ENCODE measurements around the gene PLAGL2. TPM values are rescaled to one million over a fixed set of nuclear protein-coding genes. Genes with fewer than 3 reads are reported as not detected.

Gene PLAGL2
- total RNA-seq, 1 donor from 2014 or later: 59.3 TPM

- no peaks in the 10 kb centered on the region for H3K4me1 Mint-ChIP-seq (ENCODE audit: low read depth)
- no peak overlapping the region for H3K4me3 Mint-ChIP-seq (ENCODE audit: low read depth)
- TF ChIP-seq CTCF (IDR thresholded peaks at IDR 0.05; ENCODE audit: unreplicated experiment): no peak
- DNase-seq (ENCODE audit: low spot score, unreplicated experiment): no peak
- H3K27ac Mint-ChIP-seq: peak overlapping the region; percentile 67
- no peaks in the 10 kb centered on the region for H3K9me3 Mint-ChIP-seq (ENCODE audit: low read depth)
- H3K36me3 Mint-ChIP-seq (ENCODE audit: insufficient read depth): peaks cover 46% of the 10 kb centered on the region
- H3K27me3 Mint-ChIP-seq: no peaks in the 10 kb centered on the region
These were observed 49.9 kb downstream of the PLAGL2 start for GRCh38 chr20:32157611-32158010.

GRCh38 chr20:32155017-32155981 lies 52.2 kb downstream of the PLAGL2 start:
- peak; percentile 62 for TF ChIP-seq CTCF (IDR thresholded peaks at IDR 0.05; ENCODE audit: unreplicated experiment)
- H3K27me3 Mint-ChIP-seq: no peaks in the 10 kb centered on the region
- H3K27ac Mint-ChIP-seq: peak overlapping the region; percentile 65

GRCh38 chr20:32153771-32154170 lies 53.8 kb downstream of the PLAGL2 start:
- H3K9me3 Mint-ChIP-seq (ENCODE audit: low read depth): no peaks in the 10 kb centered on the region
- peaks cover 45% of the 10 kb centered on the region for H3K36me3 Mint-ChIP-seq (ENCODE audit: insufficient read depth)
- peak overlapping the region; percentile 9 for H3K27ac Mint-ChIP-seq
- no peak overlapping the region for H3K4me3 Mint-ChIP-seq (ENCODE audit: low read depth)
- TF ChIP-seq CTCF (IDR thresholded peaks at IDR 0.05; ENCODE audit: unreplicated experiment): no peak
- no peak for DNase-seq (ENCODE audit: low spot score, unreplicated experiment)
- no peaks in the 10 kb centered on the region for H3K4me1 Mint-ChIP-seq (ENCODE audit: low read depth)
- no peaks in the 10 kb centered on the region for H3K27me3 Mint-ChIP-seq

More at GRCh38 chr20:32155017-32155981, 52.2 kb downstream of the PLAGL2 start:
- H3K4me1 Mint-ChIP-seq (ENCODE audit: low read depth): no peaks in the 10 kb centered on the region
- peaks cover 42% of the 10 kb centered on the region for H3K36me3 Mint-ChIP-seq (ENCODE audit: insufficient read depth)
- no peak for DNase-seq (ENCODE audit: low spot score, unreplicated experiment)
- no peaks in the 10 kb centered on the region for H3K9me3 Mint-ChIP-seq (ENCODE audit: low read depth)
- no peak overlapping the region for H3K4me3 Mint-ChIP-seq (ENCODE audit: low read depth)

GRCh38 chr20:32153156-32153665 lies 54.3 kb downstream of the PLAGL2 start:
- H3K36me3 Mint-ChIP-seq (ENCODE audit: insufficient read depth): peaks cover 45% of the 10 kb centered on the region
- peak overlapping the region; percentile 76 for H3K27ac Mint-ChIP-seq

More at GRCh38 chr20:32153156-32153665, 54.3 kb downstream of the PLAGL2 start:
- no peak overlapping the region for H3K4me3 Mint-ChIP-seq (ENCODE audit: low read depth)
- no peaks in the 10 kb centered on the region for H3K4me1 Mint-ChIP-seq (ENCODE audit: low read depth)
- no peaks in the 10 kb centered on the region for H3K27me3 Mint-ChIP-seq
- no peak for DNase-seq (ENCODE audit: low spot score, unreplicated experiment)
- no peak for TF ChIP-seq CTCF (IDR thresholded peaks at IDR 0.05; ENCODE audit: unreplicated experiment)
- H3K9me3 Mint-ChIP-seq (ENCODE audit: low read depth): no peaks in the 10 kb centered on the region

Data from progenitor cell of endocrine pancreas (in vitro differentiated cells).